ENCODE measurements around the gene PKIG. TPM values are rescaled to one million over a fixed set of nuclear protein-coding genes. Genes with fewer than 3 reads are reported as not detected.

The PKIG gene
- total RNA-seq, 1 experiment from 2014 or later = 64.9 TPM

DNA sequence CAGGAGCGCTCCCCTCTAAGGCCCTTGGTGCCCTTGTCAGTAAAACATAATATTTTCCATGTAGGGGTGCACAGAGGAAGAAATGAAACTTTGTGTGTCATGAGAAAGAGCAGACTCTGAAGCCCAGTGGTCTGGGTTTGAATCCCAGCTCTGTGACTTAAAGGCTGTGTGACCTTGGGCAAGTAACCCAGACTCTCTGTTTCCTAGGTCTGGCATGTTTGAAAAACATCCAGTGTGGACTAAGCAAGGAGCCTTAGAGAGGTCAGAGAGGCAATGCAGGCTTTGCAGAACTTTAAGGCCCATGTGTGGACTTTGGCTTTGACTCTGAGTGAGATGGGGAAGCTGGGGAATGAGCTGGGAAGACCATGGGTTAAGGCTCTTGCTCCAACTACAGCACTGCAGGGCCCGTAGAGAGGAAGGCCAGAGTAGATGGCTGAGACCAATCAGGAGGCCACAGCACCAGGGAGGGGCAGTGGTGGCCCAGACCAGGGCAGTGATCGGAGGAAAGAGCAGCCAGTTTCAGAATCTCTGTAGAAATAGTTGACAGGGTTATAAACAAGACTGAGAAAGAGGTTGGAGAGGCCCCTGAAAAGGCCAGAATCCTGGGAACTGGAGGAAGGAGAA lies 50.9 kb downstream of the PKIG start:
- no TSS peak for BruUV-seq (replicated peaks)
- intact Hi-C loops (cut with micrococcal nuclease; ENCODE audit: unreplicated experiment) = no loop called here
- Histone ChIP-seq H3K27ac (ENCODE audit: low read depth, low read length, poor library complexity, severe bottlenecking) (no peak overlapping the region), H3K36me3 (ENCODE audit: insufficient read depth, low read length, poor library complexity, severe bottlenecking) (peaks cover 6% of the 10 kb centered on the region), H3K4me3 (ENCODE audit: low read depth, low read length, poor library complexity, severe bottlenecking) (no peak overlapping the region), H3K9me3 (ENCODE audit: low read depth, low read length, poor library complexity, severe bottlenecking) (no peaks in the 10 kb centered on the region), H3K4me1 (ENCODE audit: insufficient read depth, low read length, poor library complexity, severe bottlenecking) (no peaks in the 10 kb centered on the region), H3K27me3 (replicated peaks; ENCODE audit: insufficient read depth, low read depth, low read length, poor library complexity) (no peaks in the 10 kb centered on the region)
- no peak for DNase-seq (ENCODE audit: low spot score)
- ChIA-PET CTCF (no interaction called here), POLR2A (ENCODE audit: low non-redundant PET) (no interaction called here)
- TF ChIP-seq, protein P1, sequence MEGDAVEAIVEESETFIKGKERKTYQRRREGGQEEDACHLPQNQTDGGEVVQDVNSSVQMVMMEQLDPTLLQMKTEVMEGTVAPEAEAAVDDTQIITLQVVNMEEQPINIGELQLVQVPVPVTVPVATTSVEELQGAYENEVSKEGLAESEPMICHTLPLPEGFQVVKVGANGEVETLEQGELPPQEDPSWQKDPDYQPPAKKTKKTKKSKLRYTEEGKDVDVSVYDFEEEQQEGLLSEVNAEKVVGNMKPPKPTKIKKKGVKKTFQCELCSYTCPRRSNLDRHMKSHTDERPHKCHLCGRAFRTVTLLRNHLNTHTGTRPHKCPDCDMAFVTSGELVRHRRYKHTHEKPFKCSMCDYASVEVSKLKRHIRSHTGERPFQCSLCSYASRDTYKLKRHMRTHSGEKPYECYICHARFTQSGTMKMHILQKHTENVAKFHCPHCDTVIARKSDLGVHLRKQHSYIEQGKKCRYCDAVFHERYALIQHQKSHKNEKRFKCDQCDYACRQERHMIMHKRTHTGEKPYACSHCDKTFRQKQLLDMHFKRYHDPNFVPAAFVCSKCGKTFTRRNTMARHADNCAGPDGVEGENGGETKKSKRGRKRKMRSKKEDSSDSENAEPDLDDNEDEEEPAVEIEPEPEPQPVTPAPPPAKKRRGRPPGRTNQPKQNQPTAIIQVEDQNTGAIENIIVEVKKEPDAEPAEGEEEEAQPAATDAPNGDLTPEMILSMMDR (conservative IDR thresholded peaks at IDR 0.05; ENCODE audit: low read depth, low read length) = no peak

DNA sequence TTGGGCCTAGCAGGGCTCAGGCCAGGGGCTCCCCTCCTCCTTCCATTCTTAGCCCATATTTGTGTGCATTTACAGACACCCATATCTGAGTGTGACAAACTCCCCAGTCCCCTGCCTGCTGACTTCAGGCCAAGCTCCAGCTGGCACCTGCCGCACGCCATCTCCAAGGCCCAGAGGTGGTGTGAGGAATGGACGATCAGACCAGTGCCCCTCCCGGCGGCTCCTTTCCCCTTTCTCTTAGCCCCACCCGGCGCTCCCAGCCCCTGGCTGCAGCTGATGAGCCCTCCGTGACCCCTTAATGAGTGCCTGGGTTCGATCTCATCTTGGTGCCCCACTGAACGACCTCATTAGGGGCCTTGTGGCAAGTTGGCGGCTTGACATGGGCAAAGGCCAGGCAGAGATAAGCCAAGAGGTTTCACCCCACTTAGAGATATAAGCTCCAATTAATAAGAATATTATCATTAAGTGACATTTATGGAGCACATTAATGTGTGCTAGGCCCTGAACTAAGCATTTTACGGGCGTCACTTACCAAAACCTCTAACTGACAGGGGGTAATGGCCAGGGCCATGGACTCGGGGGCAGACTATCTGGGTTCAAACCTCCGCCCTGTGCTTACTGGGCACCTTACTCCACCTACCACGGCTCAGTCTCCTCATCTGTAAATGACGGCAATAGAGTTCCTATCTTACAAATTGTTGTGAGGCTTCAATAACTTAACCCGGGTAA lies 51.7 kb downstream of the PKIG start:
- H3K36me3 ChIP-seq (ENCODE audit: insufficient read depth, low read length, poor library complexity, severe bottlenecking) = peaks cover 6% of the 10 kb centered on the region
- POLR2A ChIA-PET (ENCODE audit: low non-redundant PET) = no interaction called here
- CTCF ChIA-PET = no interaction called here
- H3K27ac ChIP-seq (ENCODE audit: low read depth, low read length, poor library complexity, severe bottlenecking) = no peak overlapping the region
- no peaks in the 10 kb centered on the region for H3K9me3 ChIP-seq (ENCODE audit: low read depth, low read length, poor library complexity, severe bottlenecking)
- intact Hi-C loops (cut with micrococcal nuclease; ENCODE audit: unreplicated experiment) = no loop called here
- no TSS peak for BruUV-seq (replicated peaks)
- no peaks in the 10 kb centered on the region for H3K27me3 ChIP-seq (replicated peaks; ENCODE audit: insufficient read depth, low read depth, low read length, poor library complexity)
- no peak overlapping the region for H3K4me3 ChIP-seq (ENCODE audit: low read depth, low read length, poor library complexity, severe bottlenecking)
- no peaks in the 10 kb centered on the region for H3K4me1 ChIP-seq (ENCODE audit: insufficient read depth, low read length, poor library complexity, severe bottlenecking)
- DNase-seq (ENCODE audit: low spot score) = no peak
- TF ChIP-seq EZH2 (IDR thresholded peaks at IDR 0.05; ENCODE audit: borderline replicate concordance, low read depth, low read length, poor library complexity, severe bottlenecking) = no peak
- TF ChIP-seq, protein P1 (conservative IDR thresholded peaks at IDR 0.05; ENCODE audit: low read depth, low read length) = no peak

DNA sequence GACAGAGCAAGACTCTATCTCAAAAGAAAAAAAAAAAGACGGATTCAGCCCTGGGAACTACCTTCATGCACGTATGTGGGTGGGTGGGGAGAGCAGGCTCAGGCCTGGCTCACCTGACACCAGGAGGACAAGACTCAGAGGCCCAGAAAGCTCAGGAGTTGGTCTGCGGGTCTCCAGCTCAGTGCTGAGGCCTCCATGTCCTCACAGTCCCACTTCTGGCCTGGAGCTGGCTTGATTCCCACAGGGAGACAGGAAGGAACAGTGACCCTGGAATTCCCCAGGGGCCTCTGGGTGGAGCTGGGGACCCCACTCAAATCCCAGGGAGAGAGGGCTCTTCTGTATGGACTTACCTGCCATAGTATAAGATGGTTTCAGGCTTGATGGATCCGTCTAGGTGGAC lies 53.5 kb downstream of the PKIG start:
- intact Hi-C loops (cut with micrococcal nuclease; ENCODE audit: unreplicated experiment) = no loop called here
- Histone ChIP-seq H3K9me3 (ENCODE audit: low read depth, low read length, poor library complexity, severe bottlenecking) (no peaks in the 10 kb centered on the region), H3K4me1 (ENCODE audit: insufficient read depth, low read length, poor library complexity, severe bottlenecking) (no peaks in the 10 kb centered on the region), H3K27ac (ENCODE audit: low read depth, low read length, poor library complexity, severe bottlenecking) (no peak overlapping the region), H3K4me3 (ENCODE audit: low read depth, low read length, poor library complexity, severe bottlenecking) (no peak overlapping the region), H3K27me3 (replicated peaks; ENCODE audit: insufficient read depth, low read depth, low read length, poor library complexity) (no peaks in the 10 kb centered on the region), H3K36me3 (ENCODE audit: insufficient read depth, low read length, poor library complexity, severe bottlenecking) (peaks cover 8% of the 10 kb centered on the region)
- DNase-seq (ENCODE audit: low spot score) = no peak
- no peak for TF ChIP-seq EZH2 (IDR thresholded peaks at IDR 0.05; ENCODE audit: borderline replicate concordance, low read depth, low read length, poor library complexity, severe bottlenecking)
- TF ChIP-seq, protein P1 (conservative IDR thresholded peaks at IDR 0.05; ENCODE audit: low read depth, low read length) = no peak
- POLR2A ChIA-PET (ENCODE audit: low non-redundant PET) = no interaction called here
- CTCF ChIA-PET = no interaction called here
- BruUV-seq (replicated peaks) = no TSS peak

Measured in A673 (cell line).